CD4-positive, alpha-beta T cell treated with Interleukin-4 for 1 hour (primary cell): ENCODE measurements around the gene SCLY.
"Not testable (repeated sequence)": the region's sequence is repeated elsewhere in the genome, so short reads cannot be mapped to it uniquely, and the experiment has no call there.

Experiments used
- DNase-seq, 2 donors: peaks; one replicate each; pipeline ENCODE4 v3.0.0-alpha.2; 2020 to 2022

SCLY gene

DNA sequence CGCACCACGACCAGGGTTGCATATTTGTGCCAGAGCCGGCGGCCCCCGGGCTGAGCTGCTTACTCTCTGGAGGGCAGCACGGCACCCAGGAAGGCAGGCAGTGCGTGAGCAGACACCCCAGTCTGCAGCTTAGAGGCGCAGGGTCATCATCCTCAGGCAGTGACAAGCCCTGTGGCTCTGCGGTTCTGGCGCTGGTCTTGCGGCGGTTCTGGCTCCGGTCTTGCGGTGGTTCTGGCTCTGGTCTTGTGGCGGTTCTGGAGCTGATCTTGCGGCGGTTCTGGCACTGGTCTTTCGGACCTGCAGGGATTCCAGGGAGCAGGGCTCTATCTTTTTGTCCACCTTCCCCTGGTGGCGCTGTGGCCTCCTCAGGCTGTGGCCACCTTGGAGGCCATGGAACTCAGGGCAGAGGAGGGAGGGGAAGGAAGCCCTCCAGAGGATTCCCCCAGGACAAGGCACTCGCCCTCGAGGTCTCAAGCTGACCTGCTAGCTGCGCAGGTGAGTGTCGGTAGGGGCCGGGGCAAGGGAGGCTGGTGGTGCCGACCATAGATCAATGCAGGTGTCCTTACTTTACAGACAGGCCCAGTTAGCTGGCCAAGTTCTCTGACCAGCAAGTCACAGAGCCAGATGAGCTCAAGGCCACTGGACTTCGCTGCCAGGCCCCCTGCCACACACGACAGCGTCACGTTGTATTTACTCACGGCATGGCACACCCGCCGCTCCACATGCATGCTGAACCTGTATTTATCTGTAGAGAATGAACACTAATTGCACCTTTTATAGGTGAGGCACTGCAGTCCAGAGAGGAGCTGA is 54.3 kb downstream of the SCLY start:
- no peak for DNase-seq

DNA sequence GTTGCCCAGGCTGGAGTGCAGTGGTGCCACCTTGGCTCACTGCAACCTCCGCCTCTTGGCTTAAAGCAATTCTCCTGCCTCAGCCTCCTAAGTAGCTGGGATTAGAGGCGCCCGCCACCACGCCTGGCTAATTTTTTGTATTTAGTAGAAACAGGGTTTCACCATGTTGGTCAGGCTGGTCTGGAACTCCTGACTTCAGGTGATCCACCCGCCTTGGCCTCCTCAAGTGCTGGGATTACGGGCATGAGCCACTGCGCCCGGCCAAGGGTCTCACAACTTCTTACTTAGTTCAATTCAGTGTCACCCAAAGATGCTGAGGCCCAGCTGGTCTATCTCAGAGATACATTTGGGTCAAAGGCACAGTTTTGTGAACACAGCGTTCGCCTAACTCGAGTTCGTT is 54.9 kb downstream of the SCLY start:
- not testable (repeated sequence) for DNase-seq

DNA sequence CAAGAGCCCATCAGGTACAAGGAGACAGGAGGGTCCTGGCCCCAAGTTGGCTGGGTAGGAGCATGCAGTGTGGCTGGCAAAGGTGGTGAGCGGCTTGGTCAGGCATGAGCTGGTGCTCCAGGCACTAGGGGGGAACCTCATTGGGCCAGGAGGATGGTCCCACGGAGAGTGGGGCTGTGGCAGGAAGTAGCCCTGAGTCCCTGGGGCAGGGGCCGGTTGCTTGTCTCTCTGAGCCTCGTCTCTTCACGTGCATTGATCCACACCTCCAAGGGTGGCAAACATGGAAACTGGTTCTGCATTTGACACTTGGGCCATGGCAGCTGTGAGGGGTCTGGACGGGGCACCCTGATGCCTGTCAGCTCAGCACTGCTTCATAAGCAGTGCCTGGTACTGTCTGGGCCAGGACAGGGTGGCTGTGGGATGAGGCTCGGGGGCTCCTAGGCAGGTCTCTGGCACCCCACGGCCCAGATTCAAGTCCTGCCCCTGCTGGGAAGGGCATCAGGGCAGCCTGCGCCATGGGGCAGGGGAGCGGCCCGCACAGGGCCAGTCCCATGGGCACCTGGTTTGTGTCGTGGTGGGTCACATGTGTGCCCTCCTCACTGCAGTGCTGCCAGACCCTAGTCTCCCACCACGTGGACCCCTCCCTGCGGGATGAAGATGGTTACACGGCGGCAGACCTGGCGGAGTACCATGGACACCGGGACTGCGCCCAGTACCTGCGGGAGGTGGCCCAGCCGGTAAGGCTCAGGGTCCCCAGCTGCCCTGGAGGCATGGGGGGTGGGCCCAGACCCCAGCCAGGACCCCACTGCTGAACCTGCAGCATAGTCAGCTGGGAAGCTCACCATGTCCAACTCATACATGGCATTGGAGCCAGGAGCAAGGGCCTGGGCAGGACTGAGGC is 55.7 kb downstream of the SCLY start:
- no peak for DNase-seq

DNA sequence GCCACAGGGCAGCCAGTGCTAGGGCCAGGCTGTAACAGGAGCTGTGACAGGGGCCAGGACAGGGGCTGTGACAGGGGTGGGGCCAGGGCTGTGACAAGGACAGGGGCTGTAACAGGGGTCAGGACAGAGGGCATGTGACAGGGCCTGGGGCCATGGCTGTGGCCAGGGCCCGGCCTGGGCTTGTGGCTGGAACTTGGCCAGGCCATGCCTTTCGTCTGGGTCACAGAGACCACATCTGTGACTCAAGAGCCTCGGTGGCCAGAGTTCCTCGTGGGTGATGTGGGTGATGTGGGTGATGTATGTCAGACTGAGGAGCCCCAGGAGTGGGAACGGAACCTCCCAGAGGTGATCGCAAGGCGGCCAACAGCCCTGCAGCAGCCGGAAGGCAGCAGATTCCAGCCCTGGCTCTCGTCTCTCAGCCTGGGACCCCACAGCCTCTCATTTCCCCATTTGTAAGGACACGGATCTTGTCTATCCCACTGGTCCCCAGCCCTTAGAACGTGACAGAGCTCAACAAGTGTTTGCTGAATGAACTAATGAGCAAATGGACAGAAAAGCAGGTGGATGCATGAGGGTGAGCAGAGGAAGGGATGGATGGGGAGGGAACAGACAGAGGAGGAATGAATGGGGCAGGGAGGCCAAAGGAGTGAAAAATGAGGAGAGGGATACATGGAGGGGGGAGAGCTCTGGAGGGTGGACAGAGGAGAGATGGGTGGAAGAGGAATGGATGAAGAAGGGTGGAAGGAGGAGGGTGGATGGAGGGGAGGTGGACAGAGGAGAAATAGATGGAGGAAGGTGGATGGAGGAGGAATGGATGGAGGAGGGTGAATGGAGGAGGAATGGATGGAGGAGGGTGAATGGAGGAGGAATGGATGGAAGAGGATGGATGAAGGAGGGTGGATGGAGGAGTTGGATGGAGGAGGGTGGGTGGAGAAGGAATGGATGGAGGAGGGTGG is 56.7 kb downstream of the SCLY start:
- no peak for DNase-seq

DNA sequence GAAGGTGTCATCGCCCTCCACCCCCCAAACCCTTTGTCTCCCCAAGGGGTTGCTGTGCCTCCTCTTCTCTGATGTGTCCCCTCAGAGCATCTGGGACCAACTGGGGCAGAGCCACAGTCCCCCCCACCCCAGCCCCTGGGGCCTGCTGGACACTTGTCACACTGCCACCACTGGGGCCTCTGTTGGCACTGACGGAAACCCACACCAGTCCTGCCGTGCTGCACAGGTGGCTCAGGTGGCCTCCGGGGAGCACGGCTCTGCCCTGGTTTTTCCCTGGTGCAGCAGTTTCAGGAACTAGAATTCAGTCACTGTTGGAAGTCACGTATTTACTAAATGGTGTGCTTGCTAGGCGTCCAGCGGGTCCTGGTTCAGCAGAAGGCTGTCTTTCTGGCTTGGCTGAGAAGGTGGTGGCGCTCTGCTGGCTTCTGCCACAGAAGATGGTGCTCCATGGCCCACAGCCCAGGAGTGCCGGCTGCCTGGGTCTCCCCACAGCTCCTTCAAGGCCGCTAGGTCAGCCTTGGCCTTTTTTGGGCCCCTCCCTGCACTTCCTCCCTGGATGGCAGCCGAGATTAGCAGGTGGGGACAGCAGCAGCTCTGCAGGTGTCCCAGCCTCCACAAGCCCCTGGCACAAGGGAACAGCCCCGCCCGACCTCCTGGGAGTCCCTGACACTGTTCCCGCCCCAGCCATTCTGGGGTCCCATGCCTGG is 59.1 kb downstream of the SCLY start:
- no peak for DNase-seq

DNA sequence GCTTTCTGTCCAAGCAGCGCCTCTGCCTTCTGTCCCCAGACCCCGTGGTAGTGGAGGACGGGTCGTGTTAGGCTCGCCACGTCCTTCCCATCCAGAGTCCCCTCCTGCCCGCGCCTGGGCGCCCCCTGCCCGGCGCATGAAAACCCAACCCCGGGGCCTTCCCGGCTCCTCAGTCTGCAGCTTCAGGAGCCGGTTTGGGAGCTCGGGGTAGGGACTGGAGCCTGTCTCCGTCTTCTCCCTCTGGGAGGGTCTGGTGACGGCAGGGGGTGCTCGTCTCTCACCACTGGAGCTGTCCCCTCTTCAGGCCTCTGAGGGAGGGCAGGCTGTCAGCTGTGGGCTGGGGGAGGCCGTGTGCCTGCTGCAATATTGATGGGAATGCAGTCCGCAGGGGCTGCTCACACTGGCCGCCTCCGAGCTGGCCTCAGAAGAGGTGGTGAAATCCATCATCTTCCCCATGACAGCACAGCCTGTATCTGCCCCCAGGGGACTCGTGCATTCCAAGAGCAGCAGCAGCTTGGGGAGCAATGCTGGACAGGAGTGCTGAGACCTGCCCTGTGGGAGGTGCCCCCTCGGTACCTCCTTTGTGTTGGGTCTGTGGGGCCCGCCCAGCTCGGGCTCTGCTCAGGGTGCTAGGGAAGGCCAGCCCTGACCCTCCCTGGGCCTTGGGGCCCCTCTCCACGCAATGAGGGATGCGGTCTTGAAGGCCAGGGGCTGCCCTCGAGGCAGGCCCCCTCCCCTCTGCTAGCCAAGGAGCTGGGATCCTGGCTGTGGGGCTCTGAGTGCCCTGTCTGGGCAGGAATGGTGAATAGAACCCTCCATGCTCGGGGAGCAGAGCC is 59.9 kb downstream of the SCLY start:
- DNase-seq, result no peak

DNA sequence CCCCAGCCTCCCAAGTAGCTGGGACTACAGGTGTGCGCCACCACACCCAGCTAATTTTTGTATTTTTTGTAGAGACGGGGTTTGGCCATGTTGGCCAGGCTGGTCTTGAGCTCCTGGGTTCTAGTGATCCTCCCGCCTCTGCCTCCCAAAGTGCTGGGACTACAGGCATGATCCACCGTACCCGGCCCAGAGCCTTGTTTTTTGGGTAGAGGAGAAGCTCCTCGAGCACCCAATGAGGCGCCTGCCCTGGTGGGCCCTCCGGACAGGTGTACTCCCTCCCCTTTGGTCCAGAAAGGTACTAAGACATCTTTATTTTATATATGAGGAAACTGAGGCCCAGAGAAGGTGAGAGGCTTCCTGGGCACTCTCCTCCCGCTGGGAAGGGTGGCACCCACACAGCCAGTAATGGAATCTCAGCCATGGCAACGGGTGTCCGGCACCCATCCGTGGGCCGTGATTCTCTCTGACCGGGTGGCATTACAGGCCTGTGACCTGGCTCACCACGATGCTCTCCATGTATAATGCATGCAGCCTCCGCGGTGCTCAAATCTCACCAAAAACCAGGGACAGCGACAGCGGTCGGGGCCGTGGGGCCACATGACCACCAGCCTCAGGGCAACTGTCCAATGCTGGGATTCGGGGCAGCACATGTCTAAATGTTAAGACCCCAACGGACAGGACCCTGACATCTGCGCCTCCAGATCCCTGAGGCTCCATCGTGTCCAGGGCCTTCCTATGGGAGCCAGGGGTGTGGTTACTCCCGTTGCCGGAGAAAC is 60.9 kb downstream of the SCLY start:
- no peak for DNase-seq

DNA sequence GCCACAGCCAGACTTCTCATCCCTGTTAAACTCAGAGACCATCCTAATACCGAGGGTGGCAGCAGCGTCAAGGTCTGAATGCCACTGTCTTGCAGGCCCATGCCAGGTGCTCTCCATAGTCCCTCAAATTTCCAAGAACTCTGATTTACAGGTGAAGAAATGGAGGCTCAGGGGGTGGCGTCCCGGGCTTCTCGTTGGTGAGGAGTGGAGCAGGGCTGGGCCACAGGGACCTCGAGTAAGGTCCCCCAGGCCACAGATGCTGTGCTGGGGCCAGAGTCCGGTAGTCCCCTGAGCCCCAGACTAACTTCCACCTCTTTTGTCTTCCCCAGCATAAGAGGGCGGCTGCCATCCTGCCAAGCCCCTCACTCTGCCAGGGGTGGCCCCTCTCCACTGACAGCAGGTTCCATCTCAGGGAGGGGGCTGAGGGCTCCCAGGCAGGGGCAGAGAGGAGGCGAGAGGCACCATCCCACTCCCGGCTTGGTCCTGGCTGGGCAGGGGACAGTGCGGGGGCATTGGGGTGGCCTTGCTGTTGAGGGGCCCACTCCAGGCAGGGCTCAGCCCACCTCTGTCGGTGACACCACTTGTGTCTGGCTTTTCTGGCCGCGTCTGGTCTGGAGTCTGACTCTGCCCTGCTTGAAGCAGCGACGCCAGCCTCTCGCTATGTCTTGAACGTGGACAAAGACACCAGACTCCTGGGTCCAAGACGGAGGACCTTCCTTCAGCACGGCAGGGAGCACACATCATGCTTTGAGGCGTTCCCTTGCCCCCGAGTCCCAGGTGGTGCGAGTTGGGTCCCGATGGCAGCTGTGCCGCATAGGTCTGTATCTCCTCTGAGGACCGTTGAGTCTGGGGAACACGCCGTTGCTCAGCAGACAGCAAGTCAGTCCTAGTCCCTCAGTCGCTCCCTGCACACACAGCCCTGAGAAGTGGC is 61.8 kb downstream of the SCLY start:
- no peak for DNase-seq

DNA sequence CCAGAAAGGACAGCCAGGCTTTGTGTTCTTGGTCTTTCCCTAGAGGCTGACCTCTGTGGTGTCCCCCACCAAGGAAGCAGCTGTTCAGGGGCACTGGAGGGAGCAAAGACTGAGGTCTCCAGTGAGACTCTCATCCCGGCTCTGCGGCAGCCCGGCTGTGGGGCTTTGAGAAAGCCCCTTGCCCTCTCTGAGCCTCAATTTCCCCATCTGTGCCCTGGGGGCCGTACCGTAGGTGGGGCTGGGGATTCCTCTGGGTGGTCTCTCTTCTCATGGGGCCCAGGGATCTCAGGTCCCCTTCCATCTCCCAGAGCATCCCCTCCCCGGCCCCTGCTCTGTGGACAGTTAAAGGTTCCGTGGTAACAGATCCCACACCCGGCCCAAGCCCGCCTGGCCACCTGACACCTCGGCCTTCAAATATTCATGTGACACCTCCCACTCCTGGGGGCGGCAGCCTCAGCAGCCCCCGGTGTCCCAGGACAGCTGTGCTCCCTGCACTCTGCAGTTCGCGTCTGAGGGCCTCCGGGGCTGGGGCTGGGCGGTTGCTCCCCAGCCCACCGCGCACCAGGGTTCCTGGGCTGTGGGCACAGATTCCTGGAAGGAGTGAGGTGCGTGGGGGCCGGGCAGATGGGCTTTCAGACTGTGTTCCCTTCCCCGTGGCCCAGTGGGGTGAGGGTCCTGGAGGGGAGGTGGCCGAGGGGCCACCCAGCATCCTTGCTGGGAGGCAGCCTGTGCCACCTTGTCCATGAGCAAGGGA is 62.6 kb downstream of the SCLY start:
- DNase-seq, result no peak

DNA sequence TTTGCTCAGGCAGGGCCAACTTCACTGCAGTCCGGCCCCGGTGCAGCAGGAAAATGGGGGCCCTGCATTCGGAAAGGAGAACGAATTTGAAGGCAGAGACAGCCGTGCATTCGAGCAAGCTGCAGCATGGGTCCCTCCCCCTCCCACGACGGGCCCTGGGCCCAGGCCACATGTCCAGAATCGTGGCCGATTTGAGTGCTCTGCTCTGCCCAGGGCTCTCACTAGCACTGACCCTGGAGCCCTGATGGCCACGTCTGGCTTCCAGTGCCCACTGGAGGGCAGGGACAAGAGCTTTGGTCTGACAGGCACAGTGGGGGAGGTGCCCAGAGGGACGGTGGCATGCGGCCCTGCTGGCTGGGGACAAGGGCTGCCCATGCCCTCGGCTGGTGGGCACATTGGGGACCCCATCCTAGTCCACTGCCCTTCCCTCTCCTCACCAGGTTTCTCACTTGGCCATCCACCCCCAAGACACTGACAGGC is 63.2 kb downstream of the SCLY start:
- no peak for DNase-seq

DNA sequence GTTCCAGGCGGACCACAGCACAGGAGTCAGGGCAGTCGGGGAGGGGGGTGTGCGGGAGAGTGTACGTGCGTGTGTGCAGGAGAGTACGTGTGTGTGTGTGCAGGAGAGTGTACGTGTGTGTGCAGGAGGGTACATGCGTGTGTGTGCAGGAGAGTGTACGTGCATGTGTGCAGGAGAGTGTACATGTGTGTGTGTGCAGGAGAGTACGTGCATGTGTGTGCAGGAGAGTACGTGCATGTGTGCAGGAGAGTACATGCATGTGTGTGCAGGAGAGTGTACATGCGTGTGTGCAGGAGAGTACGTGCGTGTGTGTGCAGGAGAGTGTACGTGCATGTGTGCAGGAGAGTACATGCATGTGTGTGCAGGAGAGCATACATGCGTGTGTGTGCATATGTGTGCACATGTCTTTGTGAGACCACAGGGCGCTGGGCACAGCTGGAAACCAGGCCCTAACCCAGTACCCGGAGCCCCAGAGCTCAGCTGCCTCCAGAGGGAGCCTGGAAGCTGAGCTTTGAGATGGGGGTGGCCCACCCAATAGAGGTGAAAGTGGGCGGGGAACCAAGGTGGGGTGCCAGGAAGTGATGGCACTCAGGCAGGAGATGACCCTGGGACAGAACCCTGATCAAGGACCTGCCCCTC is 63.8 kb downstream of the SCLY start:
- no peak for DNase-seq

DNA sequence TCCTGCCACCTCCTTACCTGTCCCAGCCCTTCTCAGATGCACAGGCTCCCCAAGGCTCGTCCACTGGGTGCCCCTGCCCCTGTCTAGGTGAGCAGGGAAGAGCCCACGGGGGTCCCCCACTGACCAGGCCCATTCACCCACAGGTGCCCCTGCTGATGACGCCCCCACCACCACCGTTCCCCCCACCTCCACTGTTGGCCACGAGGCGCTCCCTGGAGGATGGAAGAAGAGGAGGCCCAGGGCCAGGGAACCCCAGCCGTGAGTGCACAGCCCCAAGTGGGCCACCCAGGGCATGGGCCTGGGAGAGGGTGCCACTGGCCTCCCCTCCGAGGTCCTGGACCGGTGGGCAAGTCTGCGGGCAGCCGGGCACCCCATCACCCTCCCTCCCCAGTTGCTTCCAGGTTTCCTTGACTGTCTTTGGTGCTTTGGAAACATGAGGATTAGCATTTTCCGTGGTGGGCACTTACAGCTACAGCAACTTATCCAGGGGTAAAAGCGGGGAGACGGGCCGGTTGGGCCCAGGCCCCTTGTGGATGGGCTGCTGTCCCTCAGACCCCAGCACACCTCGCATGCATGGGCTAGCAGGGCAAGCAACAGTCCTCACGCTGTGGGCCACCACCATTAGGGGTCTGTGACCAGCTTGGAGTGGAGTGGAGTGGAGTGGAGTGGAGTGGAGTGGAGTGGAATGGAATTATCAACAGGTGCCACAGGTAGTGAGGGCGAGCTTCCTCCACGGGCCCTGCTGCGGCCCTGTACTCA is 64.5 kb downstream of the SCLY start:
- no peak for DNase-seq

DNA sequence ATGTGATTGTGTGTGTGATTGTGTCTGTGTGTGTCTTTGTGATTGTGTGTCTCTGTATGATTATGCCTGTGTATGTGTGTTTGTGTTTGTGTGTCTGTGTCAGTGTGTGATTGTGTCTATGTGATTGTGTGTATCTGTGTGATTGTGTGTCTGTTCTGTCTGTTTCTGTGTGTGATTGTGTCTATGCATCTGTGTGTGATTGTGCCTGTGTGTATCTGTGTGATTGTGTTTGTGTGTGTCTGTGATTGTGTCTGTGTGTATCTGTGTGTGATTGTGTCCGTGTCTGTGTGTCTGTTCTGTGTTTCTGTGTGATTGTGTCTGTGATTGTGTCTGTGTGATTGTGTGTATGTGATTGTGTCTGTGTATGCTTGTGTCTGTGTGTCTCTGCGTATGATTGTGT is 65.5 kb downstream of the SCLY start:
- DNase-seq, result no peak

DNA sequence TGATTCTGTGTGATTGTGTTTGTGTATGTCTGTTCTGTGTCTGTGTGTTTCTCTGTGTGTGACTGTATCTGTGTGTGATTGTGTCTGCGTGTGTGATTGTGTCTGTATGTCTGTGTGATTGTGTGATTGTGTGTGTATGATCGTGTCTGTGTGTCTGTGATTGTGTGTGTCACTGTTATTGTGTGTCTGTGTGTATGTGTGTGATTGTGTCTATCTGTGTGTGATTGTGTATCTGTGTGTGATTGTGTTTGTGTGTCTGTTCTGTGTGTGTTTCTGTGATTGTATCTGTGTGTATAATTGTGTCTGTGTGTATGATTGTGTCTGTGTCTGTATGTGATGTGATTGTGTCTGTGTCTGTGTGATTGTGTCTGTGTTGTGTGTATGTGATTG is 66.0 kb downstream of the SCLY start:
- DNase-seq, result no peak

DNA sequence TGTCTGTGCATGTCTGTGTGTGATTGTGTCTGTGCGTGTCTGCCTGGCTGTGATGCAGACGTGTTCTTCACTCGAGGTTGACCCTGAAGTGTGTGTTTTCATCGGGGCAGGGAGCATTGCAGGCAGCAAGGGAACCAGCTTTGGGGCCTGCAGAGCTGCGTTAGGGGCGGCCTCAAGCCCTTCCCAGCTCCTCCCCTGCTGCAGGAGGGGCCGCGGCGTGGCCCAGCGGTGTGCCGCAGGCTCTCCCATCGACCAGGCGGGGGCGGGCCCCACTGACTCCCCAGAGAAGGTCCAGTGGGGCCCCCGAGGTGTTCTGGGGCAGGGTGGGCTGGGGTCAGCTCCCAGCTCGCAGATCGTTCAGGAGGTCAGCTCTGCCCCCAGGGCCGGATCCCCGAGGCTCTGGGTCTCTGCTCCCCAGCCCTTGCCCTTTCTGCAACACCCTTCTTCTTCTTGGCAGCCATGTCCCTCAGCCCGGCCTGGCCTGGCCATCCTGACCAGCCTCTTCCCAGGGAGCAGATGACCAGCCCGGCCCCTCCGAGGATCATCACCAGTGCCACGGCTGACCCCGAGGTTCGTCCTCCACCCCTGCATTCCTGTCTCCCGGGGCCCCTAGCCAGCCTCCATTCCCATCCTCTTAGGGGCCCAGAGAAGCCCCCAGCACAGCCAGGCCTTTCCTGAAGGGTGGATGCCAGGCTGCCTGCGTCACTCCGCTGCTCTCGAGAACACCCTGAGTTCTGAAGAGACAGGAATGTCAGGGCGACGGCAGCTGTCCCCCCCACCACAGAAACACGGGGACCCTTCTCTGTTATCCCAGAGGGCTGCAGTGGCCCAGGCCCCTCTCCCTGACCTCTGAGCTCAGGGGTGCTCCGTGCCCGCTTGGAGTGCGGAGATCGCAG is 66.6 kb downstream of the SCLY start:
- no peak for DNase-seq

DNA sequence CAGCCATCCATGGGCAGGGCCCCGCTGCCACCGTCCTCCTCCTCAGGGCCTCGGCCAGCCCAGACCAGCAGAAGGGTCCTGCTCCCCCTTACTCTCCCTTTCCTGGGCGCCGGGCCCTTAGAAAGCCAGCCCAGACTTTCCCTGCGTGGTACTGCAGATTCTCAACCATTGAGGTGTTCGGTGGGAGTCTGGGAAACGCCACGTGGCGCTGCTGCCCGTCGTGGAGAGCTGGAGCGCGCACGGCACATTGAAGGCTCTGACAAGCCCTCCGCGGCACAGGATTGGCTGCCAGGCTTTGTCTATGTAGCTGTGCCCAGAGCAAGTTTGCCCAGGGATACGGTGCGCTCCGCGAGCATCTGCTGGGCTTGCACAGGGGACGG is 67.2 kb downstream of the SCLY start:
- DNase-seq, result no peak
